SK-N-MC (cell line): ENCODE results near the gene KIF1A.

Experiments used
- EZH2 ChIP-seq: fragments of 200-600 bp; sonication (generic); IDR thresholded peaks from one replicate; pipeline ENCODE4 v1.6.1; 2017; ENCODE audit warnings: antibody characterized with exemption
- FOXP2 ChIP-seq: optimal IDR thresholded peaks from 2 replicates; pipeline ENCODE3; 2011; ENCODE audit warnings: mild to moderate bottlenecking, moderate library complexity; ENCODE audit not compliant: insufficient read depth; ENCODE audit errors: extremely low read length, control extremely low read depth
- POLR2AphosphoS5 ChIP-seq: IDR thresholded peaks from 2 replicates; pipeline ENCODE4 v1.6.1; 2012; ENCODE audit warnings: mild to moderate bottlenecking, low read depth, low read length, borderline replicate concordance

GRCh38 chr2:240735476-240735875, 84.5 kb downstream of the KIF1A start:
- no peak for TF ChIP-seq POLR2AphosphoS5
- TF ChIP-seq EZH2, result no peak
- TF ChIP-seq FOXP2, result no peak
